T-helper 1 cell treated with Interleukin-12 subunit alpha and Interleukin-12 subunit beta and Interleukin-4 antibody, amounts not matched to agents 30 μg/mL and 1 μg/mL, for 36 hours (primary cell): ENCODE results near the gene BAG5.

ENCODE experiments used
- H3K27ac Mint-ChIP-seq: one replicate; pipeline ENCODE4 v1.8.0; 2021; ENCODE audit warnings: mild to moderate bottlenecking, mixed read lengths
- H3K27me3 Mint-ChIP-seq: one replicate; pipeline ENCODE4 v1.8.0; 2021; ENCODE audit warnings: low read depth, mixed read lengths
- H3K36me3 Mint-ChIP-seq: one replicate; pipeline ENCODE4 v1.8.0; 2021; ENCODE audit warnings: low read depth, mixed read lengths
- H3K4me1 Mint-ChIP-seq: one replicate; pipeline ENCODE4 v1.8.0; 2021; ENCODE audit warnings: low read depth, mixed read lengths
- H3K4me3 Mint-ChIP-seq: one replicate; pipeline ENCODE4 v1.8.0; 2021; ENCODE audit warnings: mild to moderate bottlenecking, moderate library complexity, mixed read lengths
- H3K9me3 Mint-ChIP-seq: one replicate; pipeline ENCODE4 v1.8.0; 2021; ENCODE audit warnings: mixed read lengths

Gene BAG5

DNA sequence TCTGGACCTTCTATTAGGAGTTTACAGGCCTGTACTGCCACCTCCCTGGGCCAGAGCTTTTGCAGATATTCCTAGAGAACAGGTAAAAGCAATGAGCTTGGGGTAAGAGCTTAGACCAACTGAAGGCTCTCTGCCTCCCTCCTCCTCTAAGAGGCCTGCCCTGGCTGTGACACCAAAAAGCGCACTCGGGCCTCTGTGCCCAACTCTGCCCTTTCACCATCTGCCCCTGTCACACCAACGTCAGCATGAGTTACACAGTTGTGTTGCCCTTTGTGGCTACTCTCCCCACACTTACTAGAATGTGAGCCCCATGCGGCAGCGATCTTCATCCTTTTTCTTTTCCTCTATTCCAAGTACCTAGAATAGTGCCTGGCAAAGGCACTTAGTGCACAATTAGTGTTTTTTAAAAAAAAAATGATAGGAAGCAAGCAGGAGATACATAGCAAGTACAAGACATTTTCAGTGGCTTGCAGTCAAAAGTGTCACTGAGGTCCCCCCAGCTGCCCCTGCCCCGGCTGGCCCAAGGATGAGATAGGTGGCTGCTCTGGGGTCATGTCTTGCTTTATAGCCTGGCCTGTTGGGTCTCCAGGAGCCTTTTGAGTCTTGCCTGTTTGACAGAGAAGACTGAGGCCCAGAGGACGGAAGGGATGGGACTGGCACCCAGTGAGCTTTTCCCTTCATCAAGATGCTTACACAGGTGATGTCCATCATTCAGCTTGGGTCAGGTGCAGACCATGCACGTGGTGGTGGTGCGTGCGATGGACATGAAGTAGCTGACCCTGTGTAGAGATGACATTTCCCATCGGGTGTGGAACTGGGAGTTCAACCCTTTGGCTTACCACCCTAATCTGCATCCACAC is 52.4 kb downstream of the BAG5 start:
- no peak overlapping the region for H3K4me3 Mint-ChIP-seq
- H3K9me3 Mint-ChIP-seq, result no peaks in the 10 kb centered on the region
- H3K4me1 Mint-ChIP-seq, result no peaks in the 10 kb centered on the region
- no peaks in the 10 kb centered on the region for H3K27me3 Mint-ChIP-seq
- H3K27ac Mint-ChIP-seq, result no peak overlapping the region
- H3K36me3 Mint-ChIP-seq, result peaks cover 17% of the 10 kb centered on the region

DNA sequence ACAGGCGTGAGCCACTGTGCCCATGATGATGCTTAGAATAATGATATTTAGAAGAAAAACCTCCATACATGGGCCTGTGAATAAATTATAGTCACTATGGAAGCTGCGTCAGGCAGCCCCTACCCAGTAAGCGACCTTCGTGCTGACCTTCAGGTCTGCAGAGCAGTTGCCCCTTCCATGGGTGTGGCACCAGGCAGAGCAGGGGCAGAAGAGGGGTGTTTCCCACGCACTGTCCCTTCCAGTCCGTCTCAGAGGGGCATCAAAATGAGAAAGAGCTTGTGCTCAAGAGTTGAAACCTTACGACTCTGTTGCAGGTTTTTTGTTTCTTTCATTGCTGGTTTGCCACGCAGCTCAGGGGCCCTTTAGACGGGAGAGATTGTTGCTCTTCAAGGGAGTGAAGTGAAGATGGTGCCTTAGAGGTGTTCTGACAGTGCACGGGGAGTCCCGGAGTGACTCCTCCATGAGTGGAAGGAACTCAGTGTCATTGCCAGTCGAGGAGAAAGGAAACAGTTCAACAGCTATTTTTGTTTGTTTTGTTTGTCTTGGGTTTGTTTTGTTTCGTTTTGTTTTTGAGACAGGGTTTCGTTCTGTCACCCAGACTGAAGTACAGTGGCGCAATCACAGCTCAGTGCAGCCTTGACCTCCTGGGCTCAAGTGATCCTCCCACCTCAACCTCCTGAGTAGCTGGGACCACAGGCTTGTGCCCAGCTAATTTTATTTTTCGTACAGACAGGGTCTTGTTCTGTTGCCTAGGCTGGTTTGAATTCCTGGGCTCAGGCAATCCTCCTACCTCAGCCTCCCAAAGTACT is 53.7 kb downstream of the BAG5 start:
- Mint-ChIP-seq H3K4me1 (no peaks in the 10 kb centered on the region), H3K9me3 (no peaks in the 10 kb centered on the region), H3K36me3 (peaks cover 20% of the 10 kb centered on the region), H3K4me3 (no peak overlapping the region), H3K27ac (no peak overlapping the region), H3K27me3 (no peaks in the 10 kb centered on the region)

DNA sequence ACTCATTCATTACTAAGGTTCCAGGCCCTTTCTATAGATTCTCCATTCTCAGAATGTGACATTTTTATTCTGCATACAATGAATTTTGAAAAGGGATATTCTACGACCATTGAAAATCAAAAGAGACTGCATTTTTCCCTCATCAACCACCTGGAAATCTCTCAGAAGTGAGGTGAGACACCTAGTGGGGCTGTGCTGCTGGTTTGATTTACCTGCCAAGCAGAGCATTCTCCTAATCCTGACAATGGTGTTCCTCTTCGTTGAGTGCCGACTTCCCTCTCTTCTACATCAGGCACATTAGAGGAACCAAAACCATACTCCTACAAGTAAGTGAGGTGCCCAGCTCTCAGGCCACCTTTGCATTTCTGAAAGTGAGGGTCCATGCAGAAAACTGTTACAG is 54.7 kb downstream of the BAG5 start:
- Mint-ChIP-seq H3K4me3 (no peak overlapping the region), H3K4me1 (no peaks in the 10 kb centered on the region), H3K27ac (no peak overlapping the region), H3K9me3 (no peaks in the 10 kb centered on the region), H3K36me3 (peaks cover 27% of the 10 kb centered on the region), H3K27me3 (no peaks in the 10 kb centered on the region)
